NT2/D1 (cell line): ENCODE data around the gene TBC1D5.

ENCODE experiments used
- SUZ12 ChIP-seq: IDR thresholded peaks from 2 replicates; pipeline ENCODE4 v1.6.1; 2011; ENCODE audit not compliant: insufficient read length, insufficient read depth; ENCODE audit errors: extremely low read depth
- YY1 ChIP-seq: IDR thresholded peaks from 2 replicates; pipeline ENCODE4 v1.6.1; 2011; ENCODE audit not compliant: insufficient read length, insufficient read depth
- ZNF274 ChIP-seq: IDR thresholded peaks from 2 replicates; pipeline ENCODE4 v1.6.1; 2011; ENCODE audit warnings: mild to moderate bottlenecking, low read depth, low read length

DNA sequence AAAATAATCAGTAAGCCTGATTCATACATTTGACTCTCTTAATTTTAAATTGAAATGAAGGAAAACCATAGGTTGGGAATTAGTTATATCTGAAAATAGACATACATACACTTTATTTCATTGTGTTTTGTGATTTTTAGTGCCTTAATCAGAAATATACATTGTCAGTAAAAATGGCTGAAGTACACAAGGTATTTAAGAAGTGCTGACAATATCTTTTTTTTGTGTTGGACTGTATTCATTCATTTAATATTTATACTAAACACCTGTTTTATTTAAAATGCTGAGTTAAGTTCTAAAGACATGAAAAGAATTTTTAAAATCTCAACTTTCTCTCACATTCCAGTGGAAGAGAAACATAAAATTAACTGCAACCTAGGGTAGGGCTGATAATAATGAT is 444.4 kb downstream of the TBC1D5 start:
- TF ChIP-seq ZNF274 (no peak), YY1 (no peak), SUZ12 (no peak)
